ENCODE data around the gene GPC3.

DNA sequence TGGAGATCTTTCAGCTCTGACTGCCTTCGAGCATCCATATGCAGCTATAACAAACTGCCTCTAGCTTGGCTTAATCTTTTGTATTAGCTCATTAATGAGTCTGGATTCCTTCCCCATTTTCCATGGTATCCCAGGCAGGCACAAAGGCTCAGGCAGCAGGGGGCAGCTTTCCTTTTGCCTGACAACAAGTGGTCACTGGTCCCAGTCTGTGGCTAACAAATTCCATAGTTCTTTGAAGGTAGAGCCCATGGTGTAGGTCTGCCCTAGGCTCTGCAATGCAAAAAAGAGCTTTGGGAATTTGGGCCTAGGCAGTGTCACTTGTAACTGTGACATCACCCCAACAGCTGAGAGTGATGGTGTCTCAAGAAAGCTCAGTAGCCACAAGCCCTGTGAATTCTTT lies 335.7 kb downstream of the GPC3 start:
- no peak; a peak in 1 of 6 replicates for TF ChIP-seq CTCF (IDR thresholded peaks at IDR 0.05 in 2 of 3, conservative IDR thresholded peaks at IDR 0.05 in 1 of 3; ENCODE audit: borderline replicate concordance in 1 of 3, insufficient read depth in 1 of 3, low read depth in 2 of 3, low read length in 2 of 3)
- no peak for TF ChIP-seq TCF7L2 (IDR thresholded peaks at IDR 0.05; ENCODE audit: borderline replicate concordance, extremely low read depth, insufficient read depth, insufficient read length)
- no peak for TF ChIP-seq POLR2A (IDR thresholded peaks at IDR 0.05; ENCODE audit: borderline replicate concordance, extremely low read depth, insufficient read depth, insufficient read length)
- TF ChIP-seq RAD21 (IDR thresholded peaks at IDR 0.05; ENCODE audit: low read depth): no peak
- no peak for TF ChIP-seq POLR2AphosphoS5 (IDR thresholded peaks at IDR 0.05; ENCODE audit: low read depth, low read length)
- no peak for TF ChIP-seq EZH2 (IDR thresholded peaks at IDR 0.05)
- TF ChIP-seq FOSL1 (IDR thresholded peaks at IDR 0.05; ENCODE audit: low read depth): no peak
- TF ChIP-seq EZH2phosphoT487 (IDR thresholded peaks at IDR 0.05; ENCODE audit: borderline replicate concordance): no peak
- TF ChIP-seq ATF3 (IDR thresholded peaks at IDR 0.05): no peak
- no peak for TF ChIP-seq SIN3A (IDR thresholded peaks at IDR 0.05; ENCODE audit: low read depth)
- no peak for TF ChIP-seq SP1 (IDR thresholded peaks at IDR 0.05; ENCODE audit: low read depth)
- no peak for TF ChIP-seq JUND (IDR thresholded peaks at IDR 0.05)
- TF ChIP-seq YY1 (IDR thresholded peaks at IDR 0.05; ENCODE audit: extremely low read depth, insufficient replicate concordance, low read depth, low read length): no peak
